Neural progenitor cell (in vitro differentiated cells): Measurements from ENCODE around the gene STON2. TPM values are rescaled to one million over a fixed set of nuclear protein-coding genes. Genes with fewer than 3 reads are reported as not detected.

Source experiments
- DNase-seq: peaks from one replicate; pipeline ENCODE4 v3.0.0-alpha.2; 2016; ENCODE audit warnings: low spot score
- H2AFZ ChIP-seq: fragments of 200-600 bp; sonication (generic); replicated peaks from 2 replicates; pipeline ENCODE4 v1.6.1; 2016; ENCODE audit warnings: antibody characterized with exemption
- H3F3A ChIP-seq: fragments of 200-600 bp; sonication (generic); 2 replicates; pipeline ENCODE4 v1.6.1; 2016; ENCODE audit warnings: antibody characterized with exemption, low read depth
- H3K27ac ChIP-seq: fragments of 200-600 bp; sonication (generic); 2 replicates; pipeline ENCODE4 v1.5.1; 2016; ENCODE audit warnings: mild to moderate bottlenecking
- H3K27me3 ChIP-seq: fragments of 200-600 bp; sonication (generic); 2 replicates; pipeline ENCODE4 v1.6.1; 2016; ENCODE audit warnings: mild to moderate bottlenecking, moderate library complexity
- H3K36me3 ChIP-seq: fragments of 200-600 bp; sonication (generic); 2 replicates; pipeline ENCODE4 v1.5.1; 2016
- H3K4me1 ChIP-seq: fragments of 200-600 bp; sonication (generic); 2 replicates; pipeline ENCODE4 v1.6.1; 2016; ENCODE audit warnings: mixed run types
- H3K4me2 ChIP-seq: fragments of 200-600 bp; sonication (generic); 2 replicates; pipeline ENCODE4 v1.6.1; 2016
- H3K4me3 ChIP-seq: fragments of 200-600 bp; sonication (generic); 2 replicates; pipeline ENCODE4 v1.5.1; 2016
- H3K79me2 ChIP-seq: fragments of 200-600 bp; sonication (generic); 2 replicates; pipeline ENCODE4 v1.6.1; 2016; ENCODE audit warnings: low read depth
- H3K9ac ChIP-seq: fragments of 200-600 bp; sonication (generic); 2 replicates; pipeline ENCODE4 v1.6.1; 2016
- H3K9me3 ChIP-seq: fragments of 200-600 bp; sonication (generic); 2 replicates; pipeline ENCODE4 v1.5.1; 2016; ENCODE audit warnings: low read depth
- H4K20me1 ChIP-seq: fragments of 200-600 bp; sonication (generic); 2 replicates; pipeline ENCODE4 v1.6.1; 2016; ENCODE audit warnings: low read depth
- H3K27ac Mint-ChIP-seq: 3 replicates; pipeline ENCODE4 v1.8.0; 2021; ENCODE audit warnings: mixed read lengths
- H3K27me3 Mint-ChIP-seq: 2 replicates; pipeline ENCODE4 v1.8.0; 2022; ENCODE audit warnings: low read depth, mild to moderate bottlenecking, inconsistent platforms, moderate library complexity, mixed read lengths; ENCODE audit not compliant: insufficient read depth
- H3K36me3 Mint-ChIP-seq: 3 replicates; pipeline ENCODE4 v1.8.0; 2021; ENCODE audit warnings: mixed read lengths
- H3K4me1 Mint-ChIP-seq: 3 replicates; pipeline ENCODE4 v1.8.0; 2021; ENCODE audit warnings: mixed read lengths
- H3K4me3 Mint-ChIP-seq: 3 replicates; pipeline ENCODE4 v1.8.0; 2021; ENCODE audit warnings: mild to moderate bottlenecking, moderate library complexity, mixed read lengths
- H3K9me3 Mint-ChIP-seq: 3 replicates; pipeline ENCODE4 v1.8.0; 2020; ENCODE audit warnings: mixed read lengths
- EZH2 ChIP-seq: fragments of 200-600 bp; sonication (generic); IDR thresholded peaks from 2 replicates; pipeline ENCODE4 v1.6.1; 2017; ENCODE audit warnings: antibody characterized with exemption, mild to moderate bottlenecking, moderate library complexity
- EZH2phosphoT487 ChIP-seq: fragments of 200-600 bp; sonication (generic); IDR thresholded peaks from 2 replicates; pipeline ENCODE4 v1.6.1; 2017; ENCODE audit warnings: antibody characterized with exemption
- total RNA-seq: library from RNA; depleted of rRNA; stranded (reverse); fragments of >200 nt; gene quantifications from 2 replicates; pipeline ENCODE4 v1.2.3, GENCODE V29; 2015; ENCODE audit warnings: low replicate concordance
- TF ChIP-seq, protein P1 (sequence below): fragments of 200-600 bp; sonication (generic); IDR thresholded peaks from 2 replicates; pipeline ENCODE4 v1.5.1; 2017; ENCODE audit warnings: antibody characterized with exemption, mild to moderate bottlenecking

Gene STON2
- total RNA-seq, 1 donor from 2014 or later, result 31.1 TPM

DNA sequence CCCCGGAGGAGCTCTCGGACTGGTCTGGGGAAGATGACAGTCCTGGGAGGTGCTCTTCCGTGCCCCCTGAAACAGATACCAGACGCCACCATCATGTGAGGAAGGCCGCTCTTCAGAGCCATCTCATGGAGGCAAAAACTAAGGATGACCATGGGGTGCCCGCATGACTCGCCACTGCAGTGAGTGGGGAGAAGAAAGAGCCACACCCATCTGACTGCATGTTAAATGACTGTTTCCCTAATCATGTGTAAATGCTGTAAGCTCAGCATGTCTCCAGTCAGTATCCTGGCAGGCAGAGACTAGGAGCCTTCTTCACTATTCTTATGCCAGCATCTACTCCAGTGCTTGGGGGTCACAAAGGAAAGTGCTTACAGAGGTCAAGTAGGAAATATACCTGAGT lies 4.0 kb downstream of the STON2 start:
- H3K9me3 Mint-ChIP-seq, result no peaks in the 10 kb centered on the region
- H3K27me3 ChIP-seq, result no peaks in the 10 kb centered on the region
- H3F3A ChIP-seq, result no peaks in the 10 kb centered on the region
- H2AFZ ChIP-seq, result no peak overlapping the region
- no peak for DNase-seq
- no peak overlapping the region for H3K27ac ChIP-seq
- H4K20me1 ChIP-seq, result no peaks in the 10 kb centered on the region
- no peaks in the 10 kb centered on the region for H3K27me3 Mint-ChIP-seq
- H3K36me3 Mint-ChIP-seq, result peaks cover 39% of the 10 kb centered on the region
- H3K79me2 ChIP-seq, result no peaks in the 10 kb centered on the region
- no peaks in the 10 kb centered on the region for H3K9me3 ChIP-seq
- no peak overlapping the region for H3K4me3 ChIP-seq
- peaks cover 5% of the 10 kb centered on the region for H3K4me1 ChIP-seq
- no peak overlapping the region for H3K4me3 Mint-ChIP-seq
- no peak overlapping the region for H3K9ac ChIP-seq
- TF ChIP-seq, protein P1, sequence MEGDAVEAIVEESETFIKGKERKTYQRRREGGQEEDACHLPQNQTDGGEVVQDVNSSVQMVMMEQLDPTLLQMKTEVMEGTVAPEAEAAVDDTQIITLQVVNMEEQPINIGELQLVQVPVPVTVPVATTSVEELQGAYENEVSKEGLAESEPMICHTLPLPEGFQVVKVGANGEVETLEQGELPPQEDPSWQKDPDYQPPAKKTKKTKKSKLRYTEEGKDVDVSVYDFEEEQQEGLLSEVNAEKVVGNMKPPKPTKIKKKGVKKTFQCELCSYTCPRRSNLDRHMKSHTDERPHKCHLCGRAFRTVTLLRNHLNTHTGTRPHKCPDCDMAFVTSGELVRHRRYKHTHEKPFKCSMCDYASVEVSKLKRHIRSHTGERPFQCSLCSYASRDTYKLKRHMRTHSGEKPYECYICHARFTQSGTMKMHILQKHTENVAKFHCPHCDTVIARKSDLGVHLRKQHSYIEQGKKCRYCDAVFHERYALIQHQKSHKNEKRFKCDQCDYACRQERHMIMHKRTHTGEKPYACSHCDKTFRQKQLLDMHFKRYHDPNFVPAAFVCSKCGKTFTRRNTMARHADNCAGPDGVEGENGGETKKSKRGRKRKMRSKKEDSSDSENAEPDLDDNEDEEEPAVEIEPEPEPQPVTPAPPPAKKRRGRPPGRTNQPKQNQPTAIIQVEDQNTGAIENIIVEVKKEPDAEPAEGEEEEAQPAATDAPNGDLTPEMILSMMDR, result no peak
- no peak for TF ChIP-seq EZH2
- no peak for TF ChIP-seq EZH2phosphoT487
- H3K36me3 ChIP-seq, result no peaks in the 10 kb centered on the region
- no peak overlapping the region for H3K4me2 ChIP-seq
- no peak overlapping the region for H3K27ac Mint-ChIP-seq
- H3K4me1 Mint-ChIP-seq, result peaks cover 6% of the 10 kb centered on the region

DNA sequence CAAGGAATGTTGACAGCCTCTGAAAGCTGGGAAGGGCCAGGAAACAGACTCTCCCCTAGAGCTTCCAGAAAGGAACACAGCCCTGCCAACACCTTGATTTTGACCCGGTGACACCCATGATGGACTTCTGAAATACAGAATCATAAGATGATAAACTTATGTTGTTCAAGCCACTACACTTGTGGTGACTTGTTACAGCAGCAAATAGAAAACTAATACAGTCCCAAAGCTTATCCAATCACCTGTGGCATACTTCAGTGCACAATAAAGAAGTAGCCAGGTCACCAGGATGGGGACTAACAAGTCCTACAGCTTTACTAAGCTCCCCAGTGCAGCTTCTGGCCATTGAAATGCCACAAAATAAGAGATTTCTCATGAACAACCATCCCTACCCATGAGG lies 5.4 kb downstream of the STON2 start:
- no peak overlapping the region for H3K9ac ChIP-seq
- Mint-ChIP-seq H3K9me3 (no peaks in the 10 kb centered on the region), H3K27ac (no peak overlapping the region), H3K36me3 (peaks cover 45% of the 10 kb centered on the region), H3K4me1 (no peaks in the 10 kb centered on the region), H3K27me3 (no peaks in the 10 kb centered on the region), H3K4me3 (no peak overlapping the region)
- DNase-seq, result no peak
- H3K4me2 ChIP-seq, result no peak overlapping the region
- H3K4me3 ChIP-seq, result no peak overlapping the region
- no peaks in the 10 kb centered on the region for H3K36me3 ChIP-seq
- H3K9me3 ChIP-seq, result no peaks in the 10 kb centered on the region
- H3F3A ChIP-seq, result no peaks in the 10 kb centered on the region
- no peaks in the 10 kb centered on the region for H3K79me2 ChIP-seq
- no peaks in the 10 kb centered on the region for H3K4me1 ChIP-seq
- H2AFZ ChIP-seq, result no peak overlapping the region
- no peaks in the 10 kb centered on the region for H3K27me3 ChIP-seq
- H4K20me1 ChIP-seq, result no peaks in the 10 kb centered on the region
- no peak overlapping the region for H3K27ac ChIP-seq
- no peak for TF ChIP-seq EZH2phosphoT487
- no peak for TF ChIP-seq EZH2
- TF ChIP-seq, protein P1, result no peak

DNA sequence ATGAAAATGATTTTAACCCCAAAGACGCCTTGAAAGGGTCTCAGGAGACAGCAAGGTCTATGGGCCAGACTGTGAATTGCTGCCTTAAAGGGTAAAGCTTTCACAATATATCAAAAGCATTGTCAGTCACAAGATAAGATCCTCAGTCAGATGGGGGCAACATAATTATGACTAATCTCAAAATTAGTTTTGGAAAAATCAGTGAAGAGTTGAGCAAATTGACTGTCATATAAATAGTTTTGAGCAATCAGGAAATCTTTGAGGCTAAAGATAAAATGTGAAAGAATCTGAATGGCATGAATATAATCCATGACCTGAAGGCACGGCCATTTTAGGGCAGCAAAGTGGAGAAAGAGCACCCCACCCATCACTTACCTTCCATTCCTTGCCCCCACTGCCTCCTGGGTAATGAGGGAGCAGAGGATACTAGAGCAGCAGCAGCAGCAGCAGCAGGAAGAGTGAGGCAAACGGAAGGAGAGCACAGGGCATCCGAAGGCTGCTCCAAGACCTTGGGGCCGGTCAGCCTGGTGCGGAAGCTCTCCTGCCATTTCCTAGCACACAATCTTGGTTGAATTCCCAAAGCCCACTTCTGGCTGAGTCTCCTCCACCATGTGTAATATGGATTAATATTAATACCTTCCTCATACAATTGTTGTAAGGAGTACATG lies 7.0 kb downstream of the STON2 start:
- Mint-ChIP-seq H3K9me3 (peaks cover 1% of the 10 kb centered on the region), H3K36me3 (peaks cover 47% of the 10 kb centered on the region), H3K27me3 (no peaks in the 10 kb centered on the region), H3K4me3 (no peak overlapping the region), H3K4me1 (no peaks in the 10 kb centered on the region), H3K27ac (no peak overlapping the region)
- no peaks in the 10 kb centered on the region for H3K9me3 ChIP-seq
- no peak overlapping the region for H3K4me3 ChIP-seq
- no peaks in the 10 kb centered on the region for H3K36me3 ChIP-seq
- no peak for DNase-seq
- H3K4me1 ChIP-seq, result peaks cover 6% of the 10 kb centered on the region
- TF ChIP-seq, protein P1, result no peak
- no peak for TF ChIP-seq EZH2
- TF ChIP-seq EZH2phosphoT487, result no peak
- no peak overlapping the region for H3K4me2 ChIP-seq
- H4K20me1 ChIP-seq, result no peaks in the 10 kb centered on the region
- no peak overlapping the region for H2AFZ ChIP-seq
- H3K79me2 ChIP-seq, result no peaks in the 10 kb centered on the region
- H3K27ac ChIP-seq, result no peak overlapping the region
- H3K27me3 ChIP-seq, result no peaks in the 10 kb centered on the region
- peaks cover 3% of the 10 kb centered on the region for H3F3A ChIP-seq
- H3K9ac ChIP-seq, result no peak overlapping the region
